ENCODE measurements around the gene ACOT13. TPM values are rescaled to one million over a fixed set of nuclear protein-coding genes. Genes with fewer than 3 reads are reported as not detected.

The ACOT13 gene
- total RNA-seq, 1 experiment from 2014 or later = 33.5 TPM

GRCh38 chr6:24704468-24704867 is 37.6 kb downstream of the ACOT13 start:
- POLR2A ChIA-PET = no interaction called here

DNA sequence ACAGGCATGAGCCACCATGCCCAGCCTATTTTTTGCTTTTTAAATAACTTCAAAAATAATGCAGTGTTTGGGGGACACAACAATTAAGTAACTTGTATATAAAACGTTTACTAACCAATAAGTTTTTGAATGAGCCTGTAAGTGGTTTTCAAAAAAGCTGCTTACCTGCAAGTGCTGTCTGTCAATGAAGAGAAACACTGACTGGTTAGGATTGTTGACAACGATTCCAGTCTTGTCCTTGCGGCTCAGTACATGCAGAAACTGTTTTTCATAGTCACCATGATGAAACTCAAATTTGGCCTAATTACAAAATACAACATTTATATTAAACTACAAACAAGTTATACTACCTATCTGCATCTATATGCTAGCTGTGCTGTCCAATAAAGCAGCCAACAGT is 41.7 kb downstream of the ACOT13 start:
- ATAC-seq (no peak), DNase-seq (ENCODE audit: low read depth, low spot score) (no peak)
- H3K4me2 ChIP-seq (ENCODE audit: low read length) = no peak overlapping the region
- no peak overlapping the region for H2AFZ ChIP-seq (ENCODE audit: low read depth, low read length, poor library complexity, severe bottlenecking)
- H4K20me1 ChIP-seq (ENCODE audit: insufficient read depth) = peaks cover 28% of the 10 kb centered on the region; the same call in 1 of the 2 replicates
- no peaks in the 10 kb centered on the region for H3K9me2 ChIP-seq (ENCODE audit: insufficient read depth)
- POLR2A ChIA-PET = no interaction called here
- H3K4me1 ChIP-seq (ENCODE audit: control insufficient read depth in 1 of 2, insufficient read depth in 2 of 2, low read length in 2 of 2) = no peaks in the 10 kb centered on the region
- H3K9ac ChIP-seq (ENCODE audit: low read length) = no peak overlapping the region
- no peak overlapping the region for H3K27ac ChIP-seq (ENCODE audit: low read depth, low read length)
- peaks cover 68 to 71% of the 10 kb centered on the region in 2 experiments for H3K36me3 ChIP-seq (ENCODE audit: control insufficient read depth in 1 of 2, insufficient read depth in 2 of 2, low read length in 2 of 2)
- H3K4me3 ChIP-seq (replicated peaks in 1 of 2; ENCODE audit: low read depth in 1 of 2, low read length in 2 of 2) = no peak overlapping the region
- no peaks in the 10 kb centered on the region for H3K27me3 ChIP-seq (ENCODE audit: insufficient read depth, low read length)
- no peaks in the 10 kb centered on the region for H3K9me3 ChIP-seq (ENCODE audit: control insufficient read depth in 1 of 2, insufficient read depth in 1 of 2, low read depth in 1 of 2, low read length in 2 of 2)
- CTCF ChIA-PET = no interaction called here
- BruUV-seq (replicated peaks) = no TSS peak
- H3K79me2 ChIP-seq (ENCODE audit: insufficient read depth, low read length) = peaks cover 51% of the 10 kb centered on the region
- TF ChIP-seq ELF1 (IDR thresholded peaks at IDR 0.05; ENCODE audit: borderline replicate concordance, low read depth) = no peak
- TF ChIP-seq TCF7L2 (IDR thresholded peaks at IDR 0.05; ENCODE audit: borderline replicate concordance, extremely low read depth, insufficient read depth, insufficient read length) = no peak
- no peak for TF ChIP-seq FOSL1 (IDR thresholded peaks at IDR 0.05; ENCODE audit: low read depth)
- no peak for TF ChIP-seq ATF3 (IDR thresholded peaks at IDR 0.05)
- RAD21 ChIA-PET (ENCODE audit: low non-redundant PET in 1 of 2, low total read pairs in 2 of 2, uncharacterized antibody in 2 of 2, unreplicated experiment in 2 of 2) = no interaction called here
- intact Hi-C loops (cut with micrococcal nuclease) = loop anchor here (10.0 kb wide), 1 partner anchor 306 kb away; no protein-coding TSS in a partner anchor

More at GRCh38 chr6:24704468-24704867, 37.6 kb downstream of the ACOT13 start:
- H3K9ac ChIP-seq (ENCODE audit: low read length) = no peak overlapping the region
- CTCF ChIA-PET = interaction anchor here (0.7 kb wide), 1 partner anchor 123 kb away, joined by 3 read pairs; no protein-coding TSS in a partner anchor
- H3K79me2 ChIP-seq (ENCODE audit: insufficient read depth, low read length) = peaks cover 10% of the 10 kb centered on the region
- RAD21 ChIA-PET (ENCODE audit: low non-redundant PET in 1 of 2, low total read pairs in 2 of 2, uncharacterized antibody in 2 of 2, unreplicated experiment in 2 of 2) = no interaction called here
- H3K9me2 ChIP-seq (ENCODE audit: insufficient read depth) = no peaks in the 10 kb centered on the region
- DNase-seq (ENCODE audit: low read depth, low spot score) (no peak), ATAC-seq (no peak)
- no peaks in the 10 kb centered on the region for H3K9me3 ChIP-seq (ENCODE audit: control insufficient read depth in 1 of 2, insufficient read depth in 1 of 2, low read depth in 1 of 2, low read length in 2 of 2)
- no TSS peak for BruUV-seq (replicated peaks)
- no peak overlapping the region for H3K4me3 ChIP-seq (replicated peaks in 1 of 2; ENCODE audit: low read depth in 1 of 2, low read length in 2 of 2)
- H3K4me1 ChIP-seq (ENCODE audit: control insufficient read depth in 1 of 2, insufficient read depth in 2 of 2, low read length in 2 of 2) = no peaks in the 10 kb centered on the region
- H3K4me2 ChIP-seq (ENCODE audit: low read length) = no peak overlapping the region
- TF ChIP-seq RAD21 (IDR thresholded peaks at IDR 0.05; ENCODE audit: low read depth) = no peak
- peaks cover 37 to 50% of the 10 kb centered on the region in 2 experiments for H3K36me3 ChIP-seq (ENCODE audit: control insufficient read depth in 1 of 2, insufficient read depth in 2 of 2, low read length in 2 of 2)
- H2AFZ ChIP-seq (ENCODE audit: low read depth, low read length, poor library complexity, severe bottlenecking) = no peak overlapping the region
- intact Hi-C loops (cut with micrococcal nuclease) = loop anchor here (5.0 to 10.0 kb wide), 2 partner anchors 58 to 310 kb away; no protein-coding TSS in a partner anchor
- no peaks in the 10 kb centered on the region for H3K27me3 ChIP-seq (ENCODE audit: insufficient read depth, low read length)
- H4K20me1 ChIP-seq (ENCODE audit: insufficient read depth) = peaks cover 19% of the 10 kb centered on the region; the same call in 1 of the 2 replicates
- H3K27ac ChIP-seq (ENCODE audit: low read depth, low read length) = no peak overlapping the region
